Measurements from ENCODE around the gene MAPK8.

- TF ChIP-seq REST (IDR thresholded peaks at IDR 0.05; ENCODE audit: low read depth) (no peak), YY1 (IDR thresholded peaks at IDR 0.05; ENCODE audit: low read depth) (no peak), TEAD4 (IDR thresholded peaks at IDR 0.05) (no peak)
Observed at GRCh38 chr10:48447356-48448215, 141.1 kb downstream of the MAPK8 start.

All from Ishikawa (cell line).